ENCODE measurements around the gene SGCD.

GRCh38 chr5:156670615-156671014 lies 343.7 kb downstream of the SGCD start:
- TF ChIP-seq RFX5 (IDR thresholded peaks at IDR 0.05; ENCODE audit: low read length) (no peak), TAF1 (IDR thresholded peaks at IDR 0.05; ENCODE audit: borderline replicate concordance, low read depth, low read length) (no peak), RXRA (IDR thresholded peaks at IDR 0.05; ENCODE audit: borderline replicate concordance, low read depth) (no peak), ZBTB33 (IDR thresholded peaks at IDR 0.05; ENCODE audit: borderline replicate concordance, low read depth) (no peak), RCOR1 (IDR thresholded peaks at IDR 0.05; ENCODE audit: low read length) (no peak)
- TF ChIP-seq, protein P1, sequence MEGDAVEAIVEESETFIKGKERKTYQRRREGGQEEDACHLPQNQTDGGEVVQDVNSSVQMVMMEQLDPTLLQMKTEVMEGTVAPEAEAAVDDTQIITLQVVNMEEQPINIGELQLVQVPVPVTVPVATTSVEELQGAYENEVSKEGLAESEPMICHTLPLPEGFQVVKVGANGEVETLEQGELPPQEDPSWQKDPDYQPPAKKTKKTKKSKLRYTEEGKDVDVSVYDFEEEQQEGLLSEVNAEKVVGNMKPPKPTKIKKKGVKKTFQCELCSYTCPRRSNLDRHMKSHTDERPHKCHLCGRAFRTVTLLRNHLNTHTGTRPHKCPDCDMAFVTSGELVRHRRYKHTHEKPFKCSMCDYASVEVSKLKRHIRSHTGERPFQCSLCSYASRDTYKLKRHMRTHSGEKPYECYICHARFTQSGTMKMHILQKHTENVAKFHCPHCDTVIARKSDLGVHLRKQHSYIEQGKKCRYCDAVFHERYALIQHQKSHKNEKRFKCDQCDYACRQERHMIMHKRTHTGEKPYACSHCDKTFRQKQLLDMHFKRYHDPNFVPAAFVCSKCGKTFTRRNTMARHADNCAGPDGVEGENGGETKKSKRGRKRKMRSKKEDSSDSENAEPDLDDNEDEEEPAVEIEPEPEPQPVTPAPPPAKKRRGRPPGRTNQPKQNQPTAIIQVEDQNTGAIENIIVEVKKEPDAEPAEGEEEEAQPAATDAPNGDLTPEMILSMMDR (IDR thresholded peaks at IDR 0.05), result no peak

All from SK-N-SH (cell line).